ENCODE results near the gene DNMT3A. TPM values are rescaled to one million over a fixed set of nuclear protein-coding genes. Genes with fewer than 3 reads are reported as not detected.

DNMT3A gene
- total RNA-seq, 1 experiment from 2014 or later, result 8.0 TPM

DNA sequence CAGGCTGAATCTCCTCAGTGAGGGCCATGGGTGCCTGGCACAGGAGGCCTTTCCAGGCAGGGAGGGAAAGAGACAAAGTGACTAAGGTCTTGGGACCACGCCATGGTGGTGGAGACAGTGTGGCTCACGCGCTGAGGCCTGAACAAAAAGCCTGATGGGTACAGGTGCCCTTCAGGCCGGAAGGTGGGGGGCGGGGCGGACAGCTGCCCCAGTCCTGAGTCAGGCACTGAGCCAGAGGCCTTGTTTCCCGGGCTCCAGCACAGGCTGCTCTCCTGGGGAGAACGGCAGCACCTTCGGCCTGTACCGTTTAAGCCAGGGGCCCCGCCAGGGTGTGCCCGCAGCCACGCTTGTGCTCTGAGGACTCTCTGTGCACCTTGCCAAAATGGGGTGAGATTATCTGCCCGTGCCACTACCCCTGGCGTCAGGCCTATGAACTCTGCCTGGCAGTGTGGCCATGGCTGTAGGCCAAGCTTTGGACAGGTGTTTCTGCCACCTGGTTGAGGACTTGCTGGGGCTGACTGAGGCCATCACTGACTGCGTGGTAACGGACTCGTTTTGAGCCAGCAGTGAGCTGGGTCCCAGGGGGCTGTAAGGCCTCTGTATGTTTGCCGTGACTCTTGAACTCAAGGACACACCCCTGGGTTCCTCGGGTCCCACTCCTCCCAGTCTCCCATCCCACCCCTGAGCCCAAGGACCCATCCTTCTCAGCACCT, 31.7 kb upstream of the DNMT3A start:
- ChIA-PET POLR2A (interaction anchor here (2.1 kb wide), 1 partner anchor 8 kb away, joined by 4 read pairs; no protein-coding TSS in a partner anchor), CTCF (interaction anchor here (0.6 to 1.6 kb wide), 3 partner anchors 11 to 107 kb away, joined by 3 to 6 read pairs (median 3); no protein-coding TSS in a partner anchor)
- no peaks in the 10 kb centered on the region for H3K36me3 Mint-ChIP-seq (ENCODE audit: insufficient read depth, unreplicated experiment)
- BruUV-seq (replicated peaks), result no TSS peak
- H3K27me3 Mint-ChIP-seq (ENCODE audit: insufficient read depth, unreplicated experiment), result no peaks in the 10 kb centered on the region
- TF ChIP-seq, protein P1, sequence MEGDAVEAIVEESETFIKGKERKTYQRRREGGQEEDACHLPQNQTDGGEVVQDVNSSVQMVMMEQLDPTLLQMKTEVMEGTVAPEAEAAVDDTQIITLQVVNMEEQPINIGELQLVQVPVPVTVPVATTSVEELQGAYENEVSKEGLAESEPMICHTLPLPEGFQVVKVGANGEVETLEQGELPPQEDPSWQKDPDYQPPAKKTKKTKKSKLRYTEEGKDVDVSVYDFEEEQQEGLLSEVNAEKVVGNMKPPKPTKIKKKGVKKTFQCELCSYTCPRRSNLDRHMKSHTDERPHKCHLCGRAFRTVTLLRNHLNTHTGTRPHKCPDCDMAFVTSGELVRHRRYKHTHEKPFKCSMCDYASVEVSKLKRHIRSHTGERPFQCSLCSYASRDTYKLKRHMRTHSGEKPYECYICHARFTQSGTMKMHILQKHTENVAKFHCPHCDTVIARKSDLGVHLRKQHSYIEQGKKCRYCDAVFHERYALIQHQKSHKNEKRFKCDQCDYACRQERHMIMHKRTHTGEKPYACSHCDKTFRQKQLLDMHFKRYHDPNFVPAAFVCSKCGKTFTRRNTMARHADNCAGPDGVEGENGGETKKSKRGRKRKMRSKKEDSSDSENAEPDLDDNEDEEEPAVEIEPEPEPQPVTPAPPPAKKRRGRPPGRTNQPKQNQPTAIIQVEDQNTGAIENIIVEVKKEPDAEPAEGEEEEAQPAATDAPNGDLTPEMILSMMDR (IDR thresholded peaks at IDR 0.05; ENCODE audit: unreplicated experiment), result no peak
- no peak overlapping the region for H3K27ac Mint-ChIP-seq (ENCODE audit: low read depth, unreplicated experiment)
- no peaks in the 10 kb centered on the region for H3K9me3 Mint-ChIP-seq (ENCODE audit: unreplicated experiment)
- peaks cover 9% of the 10 kb centered on the region for H3K4me1 Mint-ChIP-seq (ENCODE audit: insufficient read depth, unreplicated experiment)
- intact Hi-C loops (cut with micrococcal nuclease), result no loop called here
- DNase-seq (ENCODE audit: unreplicated experiment), result peak; percentile 69
- no peak overlapping the region for H3K4me3 Mint-ChIP-seq (ENCODE audit: unreplicated experiment)

DNA sequence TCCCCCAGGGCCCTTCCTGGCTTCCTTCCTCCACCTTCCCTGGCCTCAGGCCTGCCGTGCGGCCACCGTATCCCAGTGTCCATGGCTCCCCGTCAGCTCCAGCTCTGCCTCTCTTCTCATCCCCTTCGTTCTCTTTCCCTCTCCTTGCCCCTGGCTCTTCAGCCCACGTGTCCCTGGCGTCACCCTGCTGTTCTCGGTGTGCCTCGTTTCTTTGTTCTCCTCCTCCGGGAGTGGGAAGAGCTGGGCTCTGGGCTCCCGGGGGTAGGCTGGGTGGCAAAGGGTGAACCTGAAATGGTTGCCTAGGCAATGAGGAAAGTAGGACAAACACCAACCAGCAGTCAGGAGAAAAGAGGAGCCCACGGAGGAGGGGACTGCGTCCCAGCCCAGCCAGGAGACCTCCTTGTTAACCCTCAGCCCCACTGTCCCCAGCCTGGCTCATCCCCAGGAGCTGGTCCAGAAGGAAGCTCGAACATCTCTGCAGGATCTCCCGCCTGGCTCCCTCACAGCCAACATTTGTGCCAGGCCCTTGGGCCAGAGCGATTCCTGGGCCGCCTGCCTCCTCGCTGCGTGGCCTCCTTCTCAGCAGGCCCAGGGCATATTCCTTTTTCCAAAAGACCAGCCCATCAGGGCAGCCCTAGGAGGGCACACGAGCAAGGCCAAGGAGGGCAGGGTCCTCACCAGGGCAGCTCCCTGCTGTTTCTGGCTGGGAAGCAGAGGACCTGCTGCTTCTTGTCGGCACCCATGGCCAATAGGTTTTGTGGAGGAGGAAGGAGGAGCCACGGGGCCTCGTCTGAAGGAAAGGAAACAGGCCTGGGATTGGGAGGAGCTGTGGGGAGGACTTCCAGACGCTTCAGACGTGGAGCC, 30.9 kb upstream of the DNMT3A start:
- ChIA-PET CTCF (interaction anchor here (0.5 to 1.8 kb wide), 4 partner anchors 11 to 95 kb away, joined by 3 to 13 read pairs (median 4); no protein-coding TSS in a partner anchor), POLR2A (no interaction called here)
- DNase-seq (ENCODE audit: unreplicated experiment), result no peak
- no peaks in the 10 kb centered on the region for H3K27me3 Mint-ChIP-seq (ENCODE audit: insufficient read depth, unreplicated experiment)
- no peak overlapping the region for H3K27ac Mint-ChIP-seq (ENCODE audit: low read depth, unreplicated experiment)
- H3K4me3 Mint-ChIP-seq (ENCODE audit: unreplicated experiment), result no peak overlapping the region
- peaks cover 8% of the 10 kb centered on the region for H3K4me1 Mint-ChIP-seq (ENCODE audit: insufficient read depth, unreplicated experiment)
- TF ChIP-seq, protein P1 (IDR thresholded peaks at IDR 0.05; ENCODE audit: unreplicated experiment), result no peak
- no peaks in the 10 kb centered on the region for H3K9me3 Mint-ChIP-seq (ENCODE audit: unreplicated experiment)
- BruUV-seq (replicated peaks), result no TSS peak
- intact Hi-C loops (cut with micrococcal nuclease), result no loop called here
- no peaks in the 10 kb centered on the region for H3K36me3 Mint-ChIP-seq (ENCODE audit: insufficient read depth, unreplicated experiment)

DNA sequence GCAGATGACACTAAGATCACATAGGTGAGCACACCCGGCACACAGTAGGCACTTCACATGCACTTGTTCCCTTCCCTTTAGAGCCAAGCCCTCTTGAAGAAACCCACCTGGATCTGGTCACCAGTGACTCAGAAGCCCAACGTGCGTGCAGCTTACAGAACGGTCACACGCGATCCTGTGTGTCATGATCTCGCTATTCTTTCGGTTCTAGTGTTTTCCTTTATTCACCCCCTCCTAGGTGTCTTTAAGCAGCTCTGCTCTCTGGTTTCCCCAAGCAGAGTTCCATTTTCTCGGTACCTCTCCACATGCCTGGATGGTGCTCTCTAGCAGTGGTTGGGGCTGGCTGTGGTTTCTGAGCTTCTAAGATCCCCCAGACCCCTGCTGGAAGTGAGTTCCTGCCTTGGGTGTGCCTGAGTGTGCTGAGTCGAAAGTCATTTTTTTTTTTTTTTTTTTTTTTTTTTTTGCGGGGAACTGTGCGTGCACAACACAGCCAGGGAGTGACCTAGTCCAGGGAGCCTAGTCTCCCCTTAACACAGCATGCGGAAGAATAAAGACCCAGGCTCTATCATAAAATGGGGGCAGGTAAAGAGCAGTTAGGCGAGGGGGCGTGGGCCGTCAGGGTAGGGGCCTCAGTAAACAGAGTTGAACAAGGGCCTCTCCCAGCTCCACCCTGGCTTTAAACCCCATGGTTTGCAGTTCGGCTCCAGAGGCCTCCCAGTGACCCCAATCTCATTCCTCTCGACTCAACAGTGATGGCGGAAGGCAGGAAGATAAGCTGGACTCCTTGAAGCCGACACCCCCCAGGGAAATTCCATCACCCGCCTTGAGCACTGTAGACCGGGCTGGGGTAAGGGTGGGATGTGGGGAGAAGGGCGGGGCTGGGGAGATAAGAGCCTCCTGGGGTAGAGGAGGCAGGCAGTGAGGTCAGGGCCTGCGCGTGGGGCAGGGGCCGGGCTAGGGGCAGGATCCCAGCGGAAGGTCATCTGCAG, 29.8 kb upstream of the DNMT3A start:
- H3K27ac Mint-ChIP-seq (ENCODE audit: low read depth, unreplicated experiment), result no peak overlapping the region
- intact Hi-C loops (cut with micrococcal nuclease), result no loop called here
- no peaks in the 10 kb centered on the region for H3K36me3 Mint-ChIP-seq (ENCODE audit: insufficient read depth, unreplicated experiment)
- no peak for DNase-seq (ENCODE audit: unreplicated experiment)
- TF ChIP-seq, protein P1 (IDR thresholded peaks at IDR 0.05; ENCODE audit: unreplicated experiment), result no peak
- no TSS peak for BruUV-seq (replicated peaks)
- no peak overlapping the region for H3K4me3 Mint-ChIP-seq (ENCODE audit: unreplicated experiment)
- ChIA-PET POLR2A (interaction anchor here (0.6 kb wide), 1 partner anchor 19 kb away, joined by 3 read pairs; no protein-coding TSS in a partner anchor), CTCF (interaction anchor here (0.5 to 1.8 kb wide), 5 partner anchors 10 to 1023 kb away, joined by 3 to 13 read pairs (median 3); no protein-coding TSS in a partner anchor)
- no peaks in the 10 kb centered on the region for H3K4me1 Mint-ChIP-seq (ENCODE audit: insufficient read depth, unreplicated experiment)
- no peaks in the 10 kb centered on the region for H3K9me3 Mint-ChIP-seq (ENCODE audit: unreplicated experiment)
- no peaks in the 10 kb centered on the region for H3K27me3 Mint-ChIP-seq (ENCODE audit: insufficient read depth, unreplicated experiment)
